Measurements from ENCODE around the gene MOB3B.
"Not testable (repeated sequence)": the region's sequence is repeated elsewhere in the genome, so short reads cannot be mapped to it uniquely, and the experiment has no call there.

Gene MOB3B

GRCh38 chr9:27514551-27514950 lies 15.1 kb downstream of the MOB3B start:
- no peak for DNase-seq

DNA sequence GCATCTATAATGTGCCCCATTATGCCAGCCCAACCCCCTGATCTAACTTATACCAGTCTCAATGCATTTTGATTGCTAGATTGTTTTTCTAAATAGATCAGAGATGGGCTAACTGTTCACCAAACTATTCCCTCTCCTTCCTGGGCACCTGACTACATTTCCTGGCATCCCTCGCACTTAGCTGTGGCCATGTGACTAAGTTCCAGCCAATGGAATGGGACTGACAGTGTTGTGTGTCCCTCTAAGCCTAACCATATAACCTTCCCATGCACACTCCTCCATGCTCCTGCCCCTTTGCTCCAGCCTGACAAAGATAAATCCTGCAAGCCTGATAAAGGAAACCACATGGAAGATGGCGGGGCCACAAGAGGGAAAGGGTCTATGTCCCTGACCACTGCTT lies 17.8 kb downstream of the MOB3B start:
- no peak for DNase-seq

DNA sequence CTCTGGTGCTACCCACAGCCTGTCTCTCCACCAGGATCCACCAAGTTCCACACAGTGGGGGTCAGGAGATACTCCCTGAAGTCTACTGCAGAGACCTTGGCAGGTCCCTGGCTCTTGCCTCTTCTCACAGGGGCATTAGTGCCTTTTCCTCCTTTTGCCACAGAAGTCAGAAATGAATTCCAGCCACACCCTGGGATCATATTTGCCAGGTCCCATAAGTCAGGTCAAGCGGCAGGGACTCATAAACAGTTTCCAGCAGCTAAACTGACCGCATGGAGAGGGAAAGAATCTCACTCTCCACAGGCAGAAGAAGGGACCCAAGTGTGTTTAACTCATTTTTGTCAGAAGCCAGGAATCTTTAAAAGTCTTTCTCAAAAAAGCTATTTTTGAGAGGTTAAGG lies 18.8 kb downstream of the MOB3B start:
- no peak for DNase-seq

GRCh38 chr9:27506981-27507380 lies 22.6 kb downstream of the MOB3B start:
- no peak for DNase-seq

GRCh38 chr9:27505744-27506161 lies 23.9 kb downstream of the MOB3B start:
- DNase-seq, result peak; percentile 17

DNA sequence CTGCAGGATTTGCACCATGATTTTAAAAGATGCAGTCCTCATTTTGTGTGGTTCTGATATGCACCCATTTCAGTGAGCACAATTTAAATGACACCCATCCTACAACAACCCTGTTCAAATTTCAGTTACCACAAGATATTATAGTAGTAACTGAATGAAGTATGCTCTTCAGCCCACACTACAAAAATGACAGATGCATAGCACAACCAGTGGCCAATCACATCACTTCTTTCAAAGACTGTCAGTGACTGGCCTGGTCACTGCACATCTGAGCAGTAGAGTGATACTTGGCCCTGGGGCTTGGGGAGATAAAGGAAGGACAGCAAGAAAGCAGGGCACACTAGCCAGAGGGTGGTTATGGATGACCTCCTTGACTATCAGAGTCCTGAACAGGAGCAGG lies 25.4 kb downstream of the MOB3B start:
- no peak for DNase-seq

DNA sequence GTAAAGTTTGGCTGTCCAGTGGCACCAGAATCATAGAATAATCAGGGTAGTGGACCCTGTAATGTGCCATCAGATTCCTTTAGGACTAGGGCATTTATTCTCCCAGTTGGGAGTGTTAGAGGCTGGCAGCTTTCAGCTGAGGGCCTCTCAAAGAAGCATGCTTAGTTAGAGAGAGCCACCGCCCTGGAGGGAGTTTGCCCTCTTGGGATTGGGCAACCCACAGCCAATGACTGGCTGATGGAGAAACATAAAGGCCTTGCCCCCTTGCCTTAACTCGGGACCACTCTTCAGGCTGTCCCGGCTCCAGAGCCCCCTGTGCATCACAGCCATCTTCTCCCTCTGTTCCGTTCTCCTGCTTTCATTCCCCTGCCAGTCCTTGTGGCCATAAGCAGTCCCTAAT lies 26.0 kb downstream of the MOB3B start:
- no peak for DNase-seq

- not testable (repeated sequence) for DNase-seq
These were observed 28.7 kb downstream of the MOB3B start for GRCh38 chr9:27500902-27501301.

GRCh38 chr9:27499451-27499850 lies 30.2 kb downstream of the MOB3B start:
- DNase-seq, result no peak

- no peak for DNase-seq
These were observed 31.7 kb downstream of the MOB3B start for GRCh38 chr9:27497883-27498417.

DNA sequence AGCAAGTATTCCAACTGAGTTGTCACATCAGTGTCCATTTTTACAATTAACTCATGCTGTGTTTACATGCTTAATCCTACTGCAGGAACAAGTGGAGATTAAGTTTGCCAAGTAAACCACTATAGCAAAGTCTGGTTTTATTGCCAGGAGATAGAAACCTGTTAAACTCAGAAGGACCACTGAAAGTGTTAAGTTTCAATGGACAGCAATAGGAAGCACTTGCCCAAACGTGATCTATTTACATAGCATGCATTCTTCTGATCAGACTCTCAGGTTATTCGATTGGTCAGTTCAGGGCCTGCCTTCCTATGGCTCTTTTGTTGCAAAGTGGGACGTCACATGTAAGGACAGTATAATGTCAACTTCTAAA lies 33.5 kb downstream of the MOB3B start:
- DNase-seq, result no peak

DNA sequence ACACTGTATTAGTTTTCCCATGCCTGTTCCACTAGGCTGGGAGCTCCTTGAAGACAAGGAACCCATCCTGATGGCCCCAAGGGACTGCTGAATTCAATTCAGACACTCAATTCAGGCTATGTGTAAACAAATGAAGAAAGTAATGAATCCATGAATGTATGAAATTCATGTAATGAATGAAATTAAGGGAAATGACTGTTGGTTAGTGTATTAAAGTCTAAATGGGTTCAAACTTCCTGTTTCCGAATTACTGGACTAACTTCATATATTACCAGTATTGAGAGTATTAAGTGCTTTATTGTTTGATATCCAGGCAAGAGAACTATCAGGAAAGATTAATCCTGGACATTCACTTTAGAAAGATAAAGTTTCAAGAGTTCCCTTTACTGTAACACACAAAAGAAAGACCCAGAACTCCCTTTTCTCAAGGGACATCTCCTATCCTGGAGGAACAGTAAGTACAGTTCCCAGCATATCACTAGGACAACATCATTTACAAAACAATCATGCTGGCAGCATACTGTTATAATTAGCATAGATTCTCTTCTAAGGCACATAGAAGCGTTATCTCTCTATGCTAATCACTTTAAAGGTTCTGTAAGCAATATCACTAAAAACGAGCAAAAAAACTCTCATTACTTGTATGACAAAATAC lies 34.0 kb downstream of the MOB3B start:
- no peak for DNase-seq

DNA sequence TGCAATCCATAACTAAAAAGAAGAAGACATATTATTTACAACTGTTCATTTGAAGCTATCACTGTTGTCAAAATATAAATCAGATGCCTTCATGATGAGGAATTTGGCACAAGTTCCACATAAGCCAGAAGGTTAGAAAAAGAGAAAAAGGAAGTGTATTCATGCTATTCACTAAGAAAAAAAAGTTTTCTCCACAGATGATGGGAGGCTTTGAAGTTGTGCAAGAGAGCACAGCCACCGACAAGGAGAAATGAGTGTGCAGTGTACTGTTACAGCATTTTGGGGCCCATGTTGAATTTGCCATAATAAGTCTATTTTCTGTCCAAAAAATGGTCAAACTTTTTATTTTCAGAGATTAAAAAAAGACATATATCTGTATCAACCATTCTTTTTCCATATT lies 38.5 kb downstream of the MOB3B start:
- no peak for DNase-seq

- DNase-seq, result no peak
These were observed 40.3 kb downstream of the MOB3B start for GRCh38 chr9:27489087-27489876.

GRCh38 chr9:27487927-27488326 lies 41.7 kb downstream of the MOB3B start:
- no peak for DNase-seq

GRCh38 chr9:27487128-27487640 lies 42.4 kb downstream of the MOB3B start:
- no peak for DNase-seq

DNA sequence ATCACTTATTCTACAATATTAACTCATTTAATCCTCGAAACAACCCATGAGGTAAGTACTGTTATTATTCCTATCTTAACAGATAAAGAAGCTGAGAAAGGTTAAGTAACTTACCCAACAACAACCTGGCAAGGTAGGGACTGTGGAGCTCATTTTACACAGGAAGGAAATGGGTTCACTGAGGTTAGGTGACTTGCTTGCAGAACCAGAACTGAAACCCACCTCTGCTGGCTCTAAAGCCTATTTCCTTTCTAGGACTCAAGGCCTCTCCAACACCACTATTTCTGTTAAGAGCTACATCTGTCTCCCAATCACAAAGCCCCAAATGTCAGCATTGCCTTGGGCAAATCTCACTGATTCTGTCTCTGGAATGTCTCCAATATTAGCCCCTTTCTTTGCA lies 44.5 kb downstream of the MOB3B start:
- DNase-seq, result no peak

- no peak for DNase-seq
These were observed 46.0 kb downstream of the MOB3B start for GRCh38 chr9:27483576-27483975.

GRCh38 chr9:27482709-27483108 lies 46.9 kb downstream of the MOB3B start:
- DNase-seq, result no peak

GRCh38 chr9:27478322-27478721 lies 51.3 kb downstream of the MOB3B start:
- DNase-seq, result no peak

- no peak for DNase-seq
These were observed 52.6 kb downstream of the MOB3B start for GRCh38 chr9:27476870-27477515.

DNA sequence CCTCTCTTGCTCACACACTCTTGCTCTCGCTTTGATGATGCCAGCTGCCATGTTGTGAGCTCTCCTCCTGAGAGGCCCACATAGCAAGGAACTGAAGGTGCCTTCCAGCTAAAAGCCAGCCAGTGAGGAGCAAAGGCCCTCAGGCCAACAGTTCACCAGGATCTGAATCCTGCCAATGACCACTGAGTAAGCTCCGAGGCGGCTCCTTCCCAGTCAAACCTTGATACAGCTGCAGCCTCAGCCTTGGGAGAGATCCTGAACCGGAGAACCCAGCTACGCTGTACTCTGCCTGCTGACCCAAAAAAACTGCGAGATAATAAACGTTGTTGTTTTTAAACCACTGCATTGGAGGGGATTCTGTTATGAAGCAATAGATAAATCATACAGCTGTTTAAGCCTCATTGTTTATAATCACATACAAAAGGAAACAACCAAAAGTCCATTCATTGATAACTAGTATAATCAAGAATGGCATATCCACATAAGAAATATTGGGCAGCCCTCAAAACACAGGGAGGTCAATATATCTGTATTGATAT lies 54.5 kb downstream of the MOB3B start:
- no peak for DNase-seq

DNA sequence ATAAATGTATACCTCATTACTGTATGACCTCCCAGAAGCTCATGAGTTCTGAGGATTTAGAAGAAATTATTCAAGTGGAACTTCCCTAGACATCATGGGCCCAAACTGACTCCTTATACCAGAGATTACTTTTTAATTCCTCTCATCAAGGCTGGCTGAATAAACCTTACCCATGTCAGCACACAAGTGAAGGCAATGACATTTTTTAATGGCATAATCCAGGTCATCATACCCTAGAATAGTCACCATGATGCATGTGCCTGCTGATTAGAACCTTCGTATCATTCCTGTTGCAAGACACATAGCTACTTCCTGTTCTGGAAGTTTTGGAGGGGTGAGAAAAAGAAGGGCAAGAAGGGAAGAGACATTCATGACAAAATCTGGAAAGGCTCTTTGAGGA lies 55.3 kb downstream of the MOB3B start:
- DNase-seq, result no peak
